ENCODE data around the gene DOCK10. TPM values are rescaled to one million over a fixed set of nuclear protein-coding genes. Genes with fewer than 3 reads are reported as not detected.

The DOCK10 gene
- total RNA-seq, 1 donor from 2014 or later: 1.1 TPM

DNA sequence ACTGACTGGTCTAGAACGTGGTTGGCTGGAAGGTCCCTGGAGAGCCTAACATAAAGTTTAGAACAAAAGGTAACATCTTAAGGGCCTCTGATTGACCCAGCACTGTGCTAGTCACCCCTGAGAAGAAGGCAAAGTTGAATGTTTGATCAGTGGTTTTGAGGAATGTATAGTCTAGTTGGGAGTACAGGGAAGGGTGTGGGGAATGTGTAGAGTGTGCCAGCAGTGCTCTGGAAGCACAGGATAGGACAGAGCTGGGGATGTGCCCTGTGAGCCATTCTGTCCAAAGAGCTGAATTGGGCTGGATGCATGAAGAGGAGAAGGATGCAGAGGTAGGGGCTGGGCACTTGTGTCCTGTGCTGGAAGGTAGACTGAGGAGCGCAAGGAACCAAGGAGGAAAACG is 41.0 kb upstream of the DOCK10 start:
- H3K36me3 ChIP-seq (ENCODE audit: control insufficient read depth, insufficient read depth, low read length): no peaks in the 10 kb centered on the region
- DNase-seq (ENCODE audit: low read depth) (peak; percentile 36), FAIRE-seq (no peak)
- TF ChIP-seq CTCF (IDR thresholded peaks at IDR 0.05; ENCODE audit: insufficient read depth, low read length, severe bottlenecking): no peak
- H3K27me3 ChIP-seq (ENCODE audit: control insufficient read depth, insufficient read depth, low read length): no peaks in the 10 kb centered on the region
- H3K4me3 ChIP-seq (ENCODE audit: low read depth, low read length): no peak overlapping the region

GRCh38 chr2:225076125-225076524 is 33.9 kb upstream of the DOCK10 start:
- FAIRE-seq: no peak
- no peaks in the 10 kb centered on the region for H3K36me3 ChIP-seq (ENCODE audit: control insufficient read depth, insufficient read depth, low read length)
- no peak overlapping the region for H3K4me3 ChIP-seq (ENCODE audit: low read depth, low read length)
- TF ChIP-seq CTCF (IDR thresholded peaks at IDR 0.05; ENCODE audit: insufficient read depth, low read length, severe bottlenecking): no peak
- DNase-seq (ENCODE audit: low read depth): no peak
- no peaks in the 10 kb centered on the region for H3K27me3 ChIP-seq (ENCODE audit: control insufficient read depth, insufficient read depth, low read length)

DNA sequence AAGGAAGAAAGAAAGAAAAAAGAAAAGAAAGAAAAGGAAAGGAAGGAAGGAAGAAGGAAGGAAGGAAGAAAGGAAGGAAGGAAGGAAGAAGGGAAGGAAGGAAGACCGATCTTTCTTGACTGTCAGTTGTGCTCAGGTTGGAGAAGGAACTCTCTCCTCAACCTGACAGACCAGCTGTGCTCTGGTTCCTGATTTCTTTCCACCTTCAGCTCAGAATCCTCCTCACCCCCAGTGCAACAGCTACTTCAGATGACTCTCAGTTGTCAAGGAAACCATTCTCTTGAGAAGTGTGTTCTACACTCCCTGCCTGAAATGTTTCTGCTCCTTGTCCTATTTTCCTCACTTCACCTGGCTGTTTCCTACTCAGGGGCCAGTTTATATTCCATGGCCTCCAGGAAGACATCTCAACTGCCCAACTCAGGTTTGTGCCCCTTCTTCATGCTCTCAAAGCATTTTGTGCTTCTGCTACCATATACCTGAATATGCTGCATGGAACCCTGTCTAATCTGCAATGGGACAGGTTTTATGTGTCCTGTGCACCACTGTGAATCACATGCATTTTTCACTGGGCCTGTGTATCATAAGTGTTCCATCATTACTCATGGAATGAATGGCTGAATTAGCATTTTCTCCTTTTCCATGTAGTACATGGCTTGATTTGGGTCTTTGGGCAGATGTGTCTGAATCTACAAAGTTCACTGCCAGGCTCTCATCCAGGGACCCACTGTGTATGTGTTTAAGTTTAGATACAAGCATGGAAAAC is 32.8 kb upstream of the DOCK10 start:
- Histone ChIP-seq H3K27me3 (ENCODE audit: control insufficient read depth, insufficient read depth, low read length) (no peaks in the 10 kb centered on the region), H3K4me3 (ENCODE audit: low read depth, low read length) (no peak overlapping the region), H3K36me3 (ENCODE audit: control insufficient read depth, insufficient read depth, low read length) (no peaks in the 10 kb centered on the region)
- peak; percentile 42 for DNase-seq (ENCODE audit: low read depth)
- no peak for FAIRE-seq
- TF ChIP-seq CTCF (IDR thresholded peaks at IDR 0.05; ENCODE audit: insufficient read depth, low read length, severe bottlenecking): no peak

- DNase-seq (ENCODE audit: low read depth) (no peak), FAIRE-seq (no peak)
- Histone ChIP-seq H3K27me3 (ENCODE audit: control insufficient read depth, insufficient read depth, low read length) (no peaks in the 10 kb centered on the region), H3K4me3 (ENCODE audit: low read depth, low read length) (no peak overlapping the region), H3K36me3 (ENCODE audit: control insufficient read depth, insufficient read depth, low read length) (no peaks in the 10 kb centered on the region)
- no peak for TF ChIP-seq CTCF (IDR thresholded peaks at IDR 0.05; ENCODE audit: insufficient read depth, low read length, severe bottlenecking)
Measured at GRCh38 chr2:225074366-225074765, 32.1 kb upstream of the DOCK10 start.

- FAIRE-seq (no peak), DNase-seq (ENCODE audit: low read depth) (no peak)
- no peak for TF ChIP-seq CTCF (IDR thresholded peaks at IDR 0.05; ENCODE audit: insufficient read depth, low read length, severe bottlenecking)
- Histone ChIP-seq H3K4me3 (ENCODE audit: low read depth, low read length) (no peak overlapping the region), H3K36me3 (ENCODE audit: control insufficient read depth, insufficient read depth, low read length) (no peaks in the 10 kb centered on the region), H3K27me3 (ENCODE audit: control insufficient read depth, insufficient read depth, low read length) (no peaks in the 10 kb centered on the region)
Measured at GRCh38 chr2:225073198-225073597, 30.9 kb upstream of the DOCK10 start.

GRCh38 chr2:225072444-225072843 is 30.2 kb upstream of the DOCK10 start:
- FAIRE-seq: no peak
- DNase-seq (ENCODE audit: low read depth): no peak
- no peak for TF ChIP-seq CTCF (IDR thresholded peaks at IDR 0.05; ENCODE audit: insufficient read depth, low read length, severe bottlenecking)

More at GRCh38 chr2:225072444-225072843, 30.2 kb upstream of the DOCK10 start:
- H3K36me3 ChIP-seq (ENCODE audit: control insufficient read depth, insufficient read depth, low read length): no peaks in the 10 kb centered on the region
- H3K4me3 ChIP-seq (ENCODE audit: low read depth, low read length): no peak overlapping the region
- H3K27me3 ChIP-seq (ENCODE audit: control insufficient read depth, insufficient read depth, low read length): no peaks in the 10 kb centered on the region

All from bronchial epithelial cell (primary cell).